Muscle layer of duodenum (tissue), 2 donors: ENCODE results near the gene LIN28B.

Experiments used
- H3K27ac ChIP-seq: one replicate; pipeline ENCODE4 v1.7.0; 2013; ENCODE audit warnings: mild to moderate bottlenecking, low read length
- H3K27me3 ChIP-seq: one replicate; pipeline ENCODE4 v1.7.0; 2013; ENCODE audit warnings: low read depth, mild to moderate bottlenecking, control low read depth, low read length
- H3K36me3 ChIP-seq, 2 donors: one replicate each; pipeline ENCODE4 v1.7.0; 2013; ENCODE audit warnings: low read length in 2 of 2, control low read depth in 1 of 2, mild to moderate bottlenecking in 1 of 2; ENCODE audit not compliant: insufficient read depth in 2 of 2, control insufficient read depth in 1 of 2
- H3K4me1 ChIP-seq, 2 donors: one replicate each; pipeline ENCODE4 v1.7.0; 2013; ENCODE audit warnings: low read length in 2 of 2, mild to moderate bottlenecking in 2 of 2, control low read depth in 1 of 2, moderate library complexity in 1 of 2; ENCODE audit not compliant: insufficient read depth in 2 of 2, control insufficient read depth in 1 of 2
- H3K4me3 ChIP-seq, 2 donors: one replicate each; pipeline ENCODE4 v1.7.0; 2013; ENCODE audit warnings: low read length in 2 of 2, low read depth in 1 of 2, mild to moderate bottlenecking in 1 of 2
- H3K9me3 ChIP-seq, 2 donors: one replicate each; pipeline ENCODE4 v1.7.0; 2013; ENCODE audit warnings: low read length in 2 of 2, control low read depth in 1 of 2, mild to moderate bottlenecking in 1 of 2; ENCODE audit not compliant: control insufficient read depth in 1 of 2
- donor health status: healthy.

Gene LIN28B

DNA sequence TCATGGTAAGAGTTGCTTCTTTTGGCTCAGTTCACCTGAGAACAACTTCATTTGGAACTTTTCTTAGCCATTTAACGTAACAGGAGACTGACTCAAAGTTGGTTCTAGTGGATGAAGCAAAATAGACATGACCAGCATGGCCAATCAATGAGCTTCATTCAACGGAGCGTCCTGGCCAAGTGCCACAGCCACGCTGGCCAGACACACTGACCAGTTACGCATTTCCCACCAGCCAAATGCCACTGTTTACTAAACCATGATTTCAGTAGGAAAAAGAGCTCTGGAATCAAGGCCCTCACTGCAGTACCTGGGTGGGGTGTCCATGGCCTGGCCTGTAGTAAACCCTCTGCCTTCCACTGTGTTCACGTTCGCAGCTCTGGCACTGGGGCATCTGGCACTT lies 142.5 kb downstream of the LIN28B start:
- Histone ChIP-seq H3K4me3 (no peak overlapping the region), H3K27ac (no peak overlapping the region), H3K27me3 (no peaks in the 10 kb centered on the region), H3K36me3 (peaks cover 0 to 36% of the 10 kb centered on the region in 2 donors), H3K9me3 (no peaks in the 10 kb centered on the region), H3K4me1 (no peaks in the 10 kb centered on the region)

DNA sequence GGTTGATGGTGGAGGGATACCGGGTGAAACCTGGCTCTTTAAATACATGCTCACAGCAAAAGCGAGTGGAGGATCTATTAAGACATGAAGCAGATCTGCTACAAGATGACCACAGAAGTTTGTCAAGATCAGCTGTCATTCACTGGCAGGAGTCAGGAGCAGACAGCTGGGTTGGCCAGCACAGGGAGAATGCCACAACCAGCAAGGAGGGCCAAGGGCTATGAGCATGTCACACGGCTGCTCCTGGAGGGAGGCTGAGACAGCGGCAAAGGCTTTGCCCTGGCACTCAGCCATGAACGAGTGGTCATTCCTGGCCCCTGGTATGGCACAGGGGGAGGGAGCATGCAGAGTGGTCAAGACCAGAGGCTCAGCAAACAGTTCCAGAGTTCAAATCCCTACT lies 145.3 kb downstream of the LIN28B start:
- H3K27me3 ChIP-seq, result no peaks in the 10 kb centered on the region
- no peak overlapping the region for H3K4me3 ChIP-seq
- peaks cover 0 to 33% of the 10 kb centered on the region in 2 donors for H3K36me3 ChIP-seq
- no peak overlapping the region for H3K27ac ChIP-seq
- H3K4me1 ChIP-seq, result no peaks in the 10 kb centered on the region
- H3K9me3 ChIP-seq, result no peaks in the 10 kb centered on the region

DNA sequence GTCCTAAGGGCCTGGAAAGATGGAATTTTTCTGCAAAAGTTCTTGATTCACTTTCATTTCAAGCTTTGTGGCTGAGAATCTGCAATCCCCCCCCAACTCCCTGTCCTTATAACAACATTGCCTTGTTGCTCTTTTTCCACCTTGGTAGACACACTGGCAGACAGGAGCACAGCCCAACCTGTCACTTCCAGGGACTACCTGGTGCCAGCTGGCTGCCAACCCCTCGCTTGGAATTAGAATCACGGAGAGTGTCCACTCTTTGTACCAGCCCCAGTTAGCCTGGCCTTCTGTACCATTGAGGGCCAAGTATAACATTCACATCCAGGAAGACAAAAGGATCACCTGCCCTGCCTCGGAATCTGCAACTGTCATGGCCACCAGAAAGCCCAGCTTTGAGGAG lies 148.2 kb downstream of the LIN28B start:
- Histone ChIP-seq H3K4me3 (no peak overlapping the region), H3K9me3 (no peaks in the 10 kb centered on the region), H3K27ac (no peak overlapping the region), H3K36me3 (peaks cover 0 to 21% of the 10 kb centered on the region in 2 donors), H3K4me1 (no peaks in the 10 kb centered on the region), H3K27me3 (no peaks in the 10 kb centered on the region)

DNA sequence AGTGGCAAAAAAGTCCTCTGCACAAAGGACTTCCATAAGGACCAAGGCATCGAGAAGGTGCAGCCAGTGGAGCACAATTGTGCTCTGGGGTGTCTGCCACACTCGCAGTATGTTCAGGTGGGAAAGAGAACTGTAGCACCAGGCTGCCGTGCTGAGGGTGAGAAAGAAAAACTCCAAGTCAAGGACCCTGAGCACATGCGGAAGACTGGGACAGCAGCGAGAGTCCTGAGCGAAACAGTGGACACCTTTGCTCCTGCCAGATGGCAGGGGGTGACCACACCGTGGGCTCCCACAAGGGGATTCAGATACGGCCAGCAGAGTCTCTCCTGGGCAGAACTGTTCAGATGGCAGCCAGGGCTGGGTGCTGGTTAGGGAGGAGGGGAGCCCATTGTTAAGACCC lies 149.4 kb downstream of the LIN28B start:
- Histone ChIP-seq H3K27ac (no peak overlapping the region), H3K27me3 (no peaks in the 10 kb centered on the region), H3K36me3 (peaks cover 0 to 16% of the 10 kb centered on the region in 2 donors), H3K9me3 (no peaks in the 10 kb centered on the region), H3K4me3 (no peak overlapping the region), H3K4me1 (no peaks in the 10 kb centered on the region)

DNA sequence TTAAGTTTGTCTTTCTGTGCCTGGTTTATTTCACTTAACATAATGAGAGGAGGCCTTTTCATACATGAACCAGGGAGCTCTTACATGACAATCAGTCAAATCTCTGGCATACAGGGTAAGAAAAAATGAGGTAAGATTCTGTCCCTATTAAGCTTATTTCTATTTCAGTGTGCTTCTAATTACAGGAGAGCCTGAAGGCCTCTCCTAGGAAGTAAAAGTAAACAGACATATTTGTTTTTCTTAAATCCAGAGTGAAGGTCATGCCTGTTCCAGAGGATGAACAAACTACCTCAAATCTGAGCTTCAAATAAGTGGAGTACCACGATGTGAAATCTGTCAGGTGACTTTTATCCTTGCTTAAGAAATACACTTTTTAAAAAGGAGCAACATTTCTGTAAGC lies 150.3 kb downstream of the LIN28B start:
- Histone ChIP-seq H3K36me3 (peaks cover 0 to 9% of the 10 kb centered on the region in 2 donors), H3K4me3 (no peak overlapping the region), H3K4me1 (no peaks in the 10 kb centered on the region), H3K27ac (no peak overlapping the region), H3K27me3 (no peaks in the 10 kb centered on the region), H3K9me3 (no peaks in the 10 kb centered on the region)

DNA sequence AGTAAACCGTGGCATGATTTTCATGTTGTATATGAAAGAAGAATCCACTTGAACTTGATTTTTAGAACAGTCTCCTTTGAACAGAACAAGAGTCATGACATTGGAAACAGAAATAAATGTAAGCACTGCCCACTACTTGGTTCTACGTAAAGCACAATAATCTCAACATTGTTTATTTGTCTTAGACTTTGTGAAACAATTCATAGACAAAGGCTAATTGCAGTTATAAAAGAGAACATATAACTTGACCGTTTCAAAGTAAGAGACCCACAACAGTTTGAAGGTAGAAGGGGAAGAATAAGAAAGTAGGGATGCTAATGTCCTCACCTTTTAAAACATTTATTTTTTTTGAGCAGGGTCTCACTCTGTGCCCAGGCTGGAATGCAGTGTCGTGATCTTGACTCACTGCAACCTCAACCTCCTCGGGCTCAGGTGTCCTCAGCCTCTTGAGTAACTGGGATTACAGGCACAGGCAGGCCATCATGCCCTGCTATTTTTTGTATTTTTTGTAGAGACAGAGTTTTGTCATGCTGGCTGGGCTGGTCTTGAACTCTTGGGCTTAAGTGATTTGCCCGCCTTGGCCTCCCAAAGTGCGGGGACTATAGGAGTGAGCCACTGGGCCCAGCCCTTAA lies 151.8 kb downstream of the LIN28B start:
- H3K36me3 ChIP-seq, result peaks cover 0 to 11% of the 10 kb centered on the region in 2 donors
- no peak overlapping the region for H3K27ac ChIP-seq
- no peaks in the 10 kb centered on the region for H3K4me1 ChIP-seq
- H3K27me3 ChIP-seq, result no peaks in the 10 kb centered on the region
- no peaks in the 10 kb centered on the region for H3K9me3 ChIP-seq
- no peak overlapping the region for H3K4me3 ChIP-seq

DNA sequence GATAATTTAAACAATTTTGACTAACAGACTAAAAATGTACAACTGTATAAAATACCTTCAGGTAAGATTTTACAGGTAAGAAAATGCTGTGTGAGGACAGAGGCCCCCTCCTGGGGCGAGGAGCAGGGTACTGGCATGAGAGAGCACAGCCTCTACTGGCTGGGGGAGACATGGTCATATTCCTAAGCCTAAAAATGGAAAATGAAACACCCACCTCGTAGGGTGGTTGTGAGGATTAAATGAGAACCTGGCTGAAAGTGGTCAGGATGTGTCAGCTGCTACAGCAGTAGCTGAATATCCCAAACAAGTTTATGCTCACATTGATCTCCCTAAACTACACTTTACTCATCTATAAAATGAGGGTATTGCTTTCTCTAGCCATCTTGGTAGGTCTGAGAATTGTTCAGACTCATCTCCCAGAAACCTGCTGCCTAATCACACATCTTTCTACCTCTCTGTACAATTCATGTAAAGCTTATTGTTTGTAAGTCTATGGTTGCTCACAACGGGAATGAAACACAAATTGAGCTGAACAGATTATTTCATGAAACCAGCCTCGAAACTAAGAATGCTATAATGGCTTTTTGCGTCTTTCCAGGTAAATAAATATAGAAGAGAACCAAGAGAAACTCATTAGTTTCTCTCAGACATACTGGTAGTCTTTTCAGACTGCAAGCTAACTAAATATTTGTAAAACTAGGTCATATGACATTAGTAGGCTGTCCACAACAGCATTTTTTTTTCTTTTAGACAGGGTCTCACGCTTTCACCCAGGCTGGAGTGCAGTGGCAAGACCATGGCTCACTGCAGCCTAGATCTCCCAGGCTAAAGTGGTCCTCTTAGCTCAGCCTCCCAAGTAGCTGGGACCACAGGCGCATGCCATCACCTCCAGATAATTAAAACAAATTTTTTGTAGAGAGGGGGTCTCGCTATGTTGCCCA lies 153.3 kb downstream of the LIN28B start:
- Histone ChIP-seq H3K27me3 (no peaks in the 10 kb centered on the region), H3K4me3 (no peak overlapping the region), H3K36me3 (peaks cover 0 to 13% of the 10 kb centered on the region in 2 donors), H3K27ac (no peak overlapping the region), H3K9me3 (no peaks in the 10 kb centered on the region), H3K4me1 (no peaks in the 10 kb centered on the region)

DNA sequence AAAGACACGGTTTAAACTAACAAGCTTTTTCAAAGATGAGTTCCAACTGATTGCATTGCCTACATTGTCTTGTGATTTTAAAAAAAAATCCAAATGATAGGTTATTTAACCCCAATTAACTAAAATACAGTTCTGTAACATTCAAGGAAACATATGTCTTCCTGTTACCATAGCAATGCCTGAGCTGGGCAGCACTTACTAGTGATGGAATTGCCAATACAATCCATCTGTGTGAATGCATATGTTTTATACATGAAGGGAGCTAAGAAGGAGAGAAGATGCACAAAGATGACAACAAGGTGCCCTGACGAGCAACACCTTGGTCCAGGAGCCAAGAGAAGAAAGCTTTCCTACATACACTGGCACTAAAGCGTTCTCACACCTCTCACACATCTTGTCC lies 154.2 kb downstream of the LIN28B start:
- Histone ChIP-seq H3K27ac (no peak overlapping the region), H3K9me3 (no peaks in the 10 kb centered on the region), H3K36me3 (peaks cover 0 to 18% of the 10 kb centered on the region in 2 donors), H3K4me1 (no peaks in the 10 kb centered on the region), H3K4me3 (no peak overlapping the region), H3K27me3 (no peaks in the 10 kb centered on the region)

DNA sequence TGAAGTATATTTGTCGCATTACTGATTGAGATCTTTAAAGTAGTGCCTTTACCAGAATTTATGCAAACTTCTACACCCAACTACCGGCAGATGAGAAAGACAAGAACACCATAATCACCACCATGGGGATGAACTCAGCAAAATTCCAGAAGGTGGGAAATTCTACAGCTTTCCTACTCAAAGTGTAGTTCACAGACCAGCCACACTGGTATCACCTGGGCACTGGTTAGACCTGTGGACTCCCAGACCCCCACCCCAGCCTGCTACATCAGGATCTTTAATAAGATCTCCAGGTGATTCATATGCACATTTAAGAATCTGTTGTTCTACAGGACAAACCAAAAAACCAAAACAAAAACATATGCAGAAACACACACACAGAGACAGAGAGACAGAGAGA lies 155.0 kb downstream of the LIN28B start:
- no peaks in the 10 kb centered on the region for H3K4me1 ChIP-seq
- no peaks in the 10 kb centered on the region for H3K9me3 ChIP-seq
- no peak overlapping the region for H3K27ac ChIP-seq
- H3K27me3 ChIP-seq, result no peaks in the 10 kb centered on the region
- H3K4me3 ChIP-seq, result no peak overlapping the region
- H3K36me3 ChIP-seq, result peaks cover 0 to 18% of the 10 kb centered on the region in 2 donors

DNA sequence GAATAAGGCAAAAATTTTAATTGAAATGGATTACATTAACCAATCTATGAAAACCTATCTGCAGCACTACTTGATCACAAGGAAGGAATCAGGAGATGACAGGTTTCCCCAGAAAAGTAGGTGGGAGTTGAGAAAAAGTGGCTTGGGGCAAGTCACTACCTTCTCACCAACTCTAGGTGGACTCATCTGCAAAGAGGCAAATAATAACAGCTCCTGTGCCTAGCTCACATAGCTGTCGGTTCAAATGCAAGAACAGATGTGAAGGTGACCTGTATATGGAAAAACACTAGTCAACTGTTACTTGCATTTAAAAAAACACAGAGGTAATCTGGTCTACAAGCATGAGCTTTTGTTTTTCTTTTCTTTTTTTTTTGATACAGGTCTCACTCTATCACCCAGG lies 155.7 kb downstream of the LIN28B start:
- H3K9me3 ChIP-seq, result no peaks in the 10 kb centered on the region
- no peak overlapping the region for H3K4me3 ChIP-seq
- no peaks in the 10 kb centered on the region for H3K27me3 ChIP-seq
- H3K36me3 ChIP-seq, result peaks cover 0 to 23% of the 10 kb centered on the region in 2 donors
- no peak overlapping the region for H3K27ac ChIP-seq
- H3K4me1 ChIP-seq, result no peaks in the 10 kb centered on the region

DNA sequence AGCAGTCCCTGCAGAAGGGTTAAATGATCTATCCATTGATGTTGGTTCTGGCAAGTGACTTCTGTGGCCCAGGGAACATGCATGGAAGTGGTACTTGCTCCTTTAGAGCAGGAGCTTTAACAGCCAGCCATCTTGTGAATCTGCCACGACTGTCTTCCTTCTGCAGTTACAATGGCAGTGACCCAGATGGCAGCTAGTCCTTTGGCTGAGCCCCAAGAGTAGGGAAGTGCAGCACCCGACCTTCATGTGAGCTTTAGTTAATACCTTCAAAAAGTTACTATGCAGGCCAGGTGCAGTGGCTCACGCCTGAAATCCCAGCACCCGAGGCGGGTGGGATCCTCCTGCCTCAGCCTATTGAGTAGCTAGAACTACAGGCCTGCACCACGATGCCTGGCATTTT lies 156.5 kb downstream of the LIN28B start:
- peaks cover 0 to 23% of the 10 kb centered on the region in 2 donors for H3K36me3 ChIP-seq
- H3K4me1 ChIP-seq, result no peaks in the 10 kb centered on the region
- no peaks in the 10 kb centered on the region for H3K27me3 ChIP-seq
- no peak overlapping the region for H3K4me3 ChIP-seq
- H3K9me3 ChIP-seq, result no peaks in the 10 kb centered on the region
- no peak overlapping the region for H3K27ac ChIP-seq
